Subcutaneous preadipocyte (primary cell): ENCODE measurements around the gene FKRP. TPM values are rescaled to one million over a fixed set of nuclear protein-coding genes. Genes with fewer than 3 reads are reported as not detected.

Source experiments
- small RNA-seq: library from RNA; depleted of rRNA; stranded (forward); fragments of <200 nt; gene quantifications from one replicate; pipeline ENCODE3, GENCODE V24; 2012
- total RNA-seq: library from RNA; depleted of rRNA; stranded (reverse); fragments of >200 nt; gene quantifications from 2 replicates; pipeline ENCODE4 v1.2.3, GENCODE V29; 2012

Gene FKRP, protein sequence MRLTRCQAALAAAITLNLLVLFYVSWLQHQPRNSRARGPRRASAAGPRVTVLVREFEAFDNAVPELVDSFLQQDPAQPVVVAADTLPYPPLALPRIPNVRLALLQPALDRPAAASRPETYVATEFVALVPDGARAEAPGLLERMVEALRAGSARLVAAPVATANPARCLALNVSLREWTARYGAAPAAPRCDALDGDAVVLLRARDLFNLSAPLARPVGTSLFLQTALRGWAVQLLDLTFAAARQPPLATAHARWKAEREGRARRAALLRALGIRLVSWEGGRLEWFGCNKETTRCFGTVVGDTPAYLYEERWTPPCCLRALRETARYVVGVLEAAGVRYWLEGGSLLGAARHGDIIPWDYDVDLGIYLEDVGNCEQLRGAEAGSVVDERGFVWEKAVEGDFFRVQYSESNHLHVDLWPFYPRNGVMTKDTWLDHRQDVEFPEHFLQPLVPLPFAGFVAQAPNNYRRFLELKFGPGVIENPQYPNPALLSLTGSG
- 11.0 and 20.1 TPM in 2 replicates for total RNA-seq

DNA sequence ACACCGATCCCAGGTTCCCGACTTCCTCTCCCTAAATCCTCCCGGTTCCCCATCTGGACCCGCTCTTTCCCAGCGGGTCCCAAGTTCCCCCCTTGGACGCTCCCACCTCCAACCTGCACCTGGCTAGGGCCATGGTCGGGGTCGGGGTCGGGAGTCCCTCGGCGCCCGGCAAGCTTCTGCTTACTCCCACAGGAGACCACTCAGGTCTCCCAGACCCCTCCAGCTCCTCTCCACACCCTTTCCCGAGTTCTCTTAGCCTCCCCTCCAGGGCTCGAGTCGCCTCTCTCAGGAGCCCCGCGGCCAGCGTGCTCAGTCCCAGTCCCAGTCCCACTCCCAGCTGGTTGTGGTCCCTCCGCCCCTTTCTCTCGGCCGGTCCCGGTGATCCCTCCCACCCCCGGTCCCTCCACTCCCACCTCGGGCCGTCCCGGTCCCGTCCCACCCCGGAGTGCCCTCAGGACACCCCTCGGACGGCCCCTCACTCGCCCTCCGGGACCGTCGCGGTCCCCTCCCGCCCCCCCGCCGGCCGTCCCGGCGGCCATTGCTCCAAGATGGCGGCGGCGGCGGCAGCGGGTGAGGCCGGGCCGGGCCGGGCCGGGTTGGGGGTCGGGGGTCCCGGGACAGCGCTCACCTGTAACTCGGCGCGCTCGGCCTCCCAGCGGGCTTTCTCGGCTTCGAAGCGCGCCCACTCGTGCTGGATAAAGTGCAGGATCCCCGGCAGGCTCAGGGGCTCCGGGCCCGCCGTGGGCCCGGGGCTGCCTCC, at the start of gene FKRP:
FKRP (plus strand) TSS at position 537 of the 760 bp plus-strand sequence. CDS start 9,394 bp downstream, outside the sequence.

DNA sequence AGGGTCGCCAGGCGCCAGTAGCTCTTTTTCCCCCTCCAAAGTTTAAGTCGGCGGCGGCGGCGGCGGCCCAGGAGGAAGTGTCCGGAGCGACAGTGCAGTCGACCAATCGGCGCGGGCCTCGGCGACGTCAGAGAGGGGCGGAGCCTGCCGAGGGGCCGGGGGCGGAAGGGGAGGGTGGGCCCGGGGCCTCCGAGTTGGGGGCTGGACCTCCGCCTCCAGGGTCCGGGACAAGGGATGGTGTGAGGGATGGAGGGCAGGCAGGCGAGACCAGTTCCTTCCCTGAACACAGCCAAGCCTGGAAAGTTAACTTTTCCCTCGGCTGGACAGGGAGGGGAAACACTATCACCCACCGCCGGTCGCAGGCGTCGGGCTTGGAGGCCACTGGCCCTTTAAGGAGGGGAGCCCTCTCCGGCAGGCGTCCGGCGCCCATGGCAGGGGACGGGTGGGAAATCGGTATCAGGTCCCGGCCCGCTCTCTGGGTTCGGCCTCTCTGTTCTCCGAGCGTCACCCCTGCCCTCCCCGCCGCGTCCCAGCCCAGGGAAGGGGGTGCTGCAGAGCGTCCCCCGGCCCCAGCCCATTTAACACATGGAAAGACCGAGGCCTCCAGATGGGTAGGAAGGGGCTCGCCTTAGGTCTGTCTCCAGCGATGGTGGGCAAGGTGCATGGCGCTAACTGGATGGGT, 28.7 kb upstream of the FKRP start, which contains the start of gene PRKD2:
PRKD2 (minus strand) TSS at position 81 of the 682 bp plus-strand sequence. CDS start 744 bp downstream, outside the sequence.

DNA sequence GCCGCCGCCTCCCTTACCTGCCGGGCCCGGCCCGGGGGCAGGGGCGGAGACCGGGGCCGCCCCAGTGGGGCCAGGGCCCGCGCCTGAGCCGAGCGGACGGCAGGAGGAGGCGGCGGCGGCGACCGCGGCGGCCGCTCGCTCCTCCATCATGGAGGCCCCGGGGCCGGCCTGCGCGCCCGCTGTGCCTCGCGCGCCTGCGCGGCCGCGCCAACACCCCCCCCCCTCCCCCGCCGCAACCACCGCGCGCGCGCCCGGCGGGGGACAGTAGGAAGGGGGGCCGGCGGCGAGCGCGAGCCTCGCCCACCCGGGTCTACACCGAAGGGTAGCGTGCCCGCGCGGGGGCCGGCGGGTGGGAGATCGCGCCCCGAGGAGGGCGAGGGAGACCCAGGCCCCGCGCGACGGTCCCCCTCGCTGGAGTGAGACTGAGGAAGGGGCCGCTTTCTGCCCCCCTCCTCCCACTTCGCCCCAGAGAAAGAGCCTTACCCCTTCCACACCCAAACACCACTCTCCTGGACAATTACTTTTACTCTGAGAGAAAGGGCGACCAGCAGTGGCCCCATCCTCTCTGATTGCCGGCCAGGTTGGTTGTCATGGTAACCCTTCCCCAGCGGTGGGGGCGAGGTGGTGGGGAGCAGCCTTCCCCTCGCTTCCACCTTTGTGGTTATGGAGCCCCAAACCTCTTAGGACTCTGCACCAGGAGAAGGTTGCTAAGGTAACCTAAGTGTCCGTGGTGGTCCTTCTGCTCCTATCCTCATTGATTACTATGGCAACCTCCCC, 612 bp downstream of the FKRP start, which contains the start of gene STRN4:
STRN4 (minus strand) TSS at position 170 of the 777 bp plus-strand sequence; CDS start at position 150, 20 bp downstream.

DNA sequence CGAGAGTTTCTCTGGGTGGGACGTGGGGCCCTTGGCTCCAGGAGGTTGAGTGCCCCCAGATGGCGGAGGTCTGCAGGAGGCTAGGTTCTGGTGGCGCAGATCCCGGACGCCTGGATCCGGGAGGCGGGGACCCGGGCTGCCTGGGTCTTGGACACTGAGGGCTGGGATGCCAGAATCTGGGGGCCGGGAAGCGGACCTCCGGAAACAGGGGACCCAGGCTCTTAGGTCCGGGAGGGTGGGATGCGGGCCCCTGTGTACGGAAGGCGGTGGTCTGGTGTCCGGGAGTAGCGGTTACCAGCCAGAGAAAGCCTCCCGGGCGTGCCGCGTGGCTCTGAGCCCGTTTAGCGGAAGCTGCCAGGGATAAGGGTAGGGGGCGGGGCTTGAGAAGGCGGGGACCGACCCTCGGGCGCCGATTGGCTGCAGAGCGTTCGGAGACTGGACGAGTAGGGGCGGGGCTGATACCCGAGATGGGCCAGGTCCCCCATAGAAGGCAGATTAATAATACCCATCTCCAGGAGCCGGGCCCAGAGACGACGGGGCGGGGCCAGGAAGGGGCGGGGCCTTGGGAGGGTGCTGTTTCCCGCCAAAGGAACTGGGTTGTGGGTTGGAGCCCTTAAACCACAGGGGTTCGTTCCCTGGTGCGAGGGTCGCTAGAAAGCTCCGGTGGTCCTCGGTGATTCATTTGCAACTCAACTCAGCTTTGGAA, 42.6 kb downstream of the FKRP start, which contains the start of gene SLC1A5:
SLC1A5 (minus strand) TSS at position 333 of the 706 bp plus-strand sequence. CDS start 629 bp downstream, outside the sequence.

Small RNA genes within 50 kb of the gene (small RNA-seq; reads per million reads assigned to genes)
- gene MIR320E (0.36 reads per million, percentile 15 among the genes with 10 or more reads in this experiment), gene RF00019 (not detected)

Other genes starting within 250 kb of the FKRP start
- gene CALM3, start 144.7 kb upstream of the FKRP start, total RNA-seq = 201 and 214 TPM in 2 replicates
- 7.0 and 9.6 TPM in 2 replicates for gene PTGIR, start 121.0 kb upstream of the FKRP start, total RNA-seq
- not detected in 2 replicates for gene GNG8, start 109.9 kb upstream of the FKRP start, total RNA-seq
- 1.1 and 2.2 TPM in 2 replicates for gene DACT3, start 84.9 kb upstream of the FKRP start, total RNA-seq
- 5.1 and 7.2 TPM in 2 replicates for gene PRKD2, start 28.9 kb upstream of the FKRP start, total RNA-seq
- gene STRN4, start 393 bp downstream of the FKRP start, total RNA-seq = 55.1 and 74.7 TPM in 2 replicates
- gene SLC1A5, start 42.5 kb downstream of the FKRP start, total RNA-seq = 65.0 and 80.7 TPM in 2 replicates
- gene AP2S1, start 104.8 kb downstream of the FKRP start, total RNA-seq = 121 and 144 TPM in 2 replicates
- gene ARHGAP35, start 114.9 kb downstream of the FKRP start, total RNA-seq = 26.5 and 41.2 TPM in 2 replicates